IMR-90 (cell line): ENCODE data around the gene PRLH. TPM values are rescaled to one million over a fixed set of nuclear protein-coding genes. Genes with fewer than 3 reads are reported as not detected.

ENCODE experiments used
- ATAC-seq: fragments of 200-7000 bp; cut with Tn5 transposase; 2 replicates; pipeline ENCODE4 v1.9.1; 2020; ENCODE audit warnings: low read depth, mild to moderate bottlenecking, moderate library complexity
- BruUV-seq: library from RNA; stranded (reverse); fragments of 400-500 nt; replicated peaks from 2 replicates; lab custom pipeline; 2021; lab: Mats Ljungman, UMichigan
- CTCF ChIA-PET: fragments of 300-600 bp; formaldehyde crosslinking; extraction: SDS; loops from one replicate; lab custom pipeline; 2021; ENCODE audit warnings: antibody characterized with exemption; lab: Yijun Ruan, JAX
- POLR2A ChIA-PET: fragments of 300-600 bp; sonication (Branson Sonifier 250); formaldehyde crosslinking; loops from one replicate; lab custom pipeline; 2022; ENCODE audit warnings: antibody characterized with exemption; ENCODE audit not compliant: unreplicated experiment; lab: Charles Lee
- DNase-seq: peaks from one replicate; pipeline ENCODE4 v3.0.0; 2013
- H2AFZ ChIP-seq: replicated peaks from 2 replicates; pipeline ENCODE3; 2013; ENCODE audit warnings: low read length, mild to moderate bottlenecking; ENCODE audit not compliant: poor library complexity
- H2AK5ac ChIP-seq: 2 replicates; pipeline ENCODE4 v1.6.1; 2013; ENCODE audit warnings: low read depth, low read length, inconsistent platforms
- H2AK9ac ChIP-seq: replicated peaks from 2 replicates; pipeline ENCODE3; 2013; ENCODE audit warnings: mild to moderate bottlenecking, low read depth, low read length, moderate library complexity; ENCODE audit not compliant: poor library complexity
- H2BK120ac ChIP-seq: 2 replicates; pipeline ENCODE4 v1.6.1; 2013; ENCODE audit warnings: low read depth, low read length, inconsistent platforms
- H2BK15ac ChIP-seq: 3 replicates; pipeline ENCODE4 v1.6.1; 2013; ENCODE audit warnings: low read depth, low read length, inconsistent platforms
- H2BK20ac ChIP-seq: 2 replicates; pipeline ENCODE4 v1.6.1; 2013; ENCODE audit warnings: low read depth, mild to moderate bottlenecking, inconsistent platforms, low read length, moderate library complexity
- H2BK5ac ChIP-seq: 2 replicates; pipeline ENCODE4 v1.6.1; 2013; ENCODE audit warnings: mild to moderate bottlenecking, low read depth, low read length, inconsistent platforms; ENCODE audit not compliant: poor library complexity, severe bottlenecking
- H3K14ac ChIP-seq: replicated peaks from 2 replicates; pipeline ENCODE4 v1.6.1; 2013; ENCODE audit warnings: low read depth, low read length, inconsistent platforms
- H3K18ac ChIP-seq: 2 replicates; pipeline ENCODE4 v1.6.1; 2013; ENCODE audit warnings: low read depth, low read length, control low read depth
- H3K23ac ChIP-seq: 2 replicates; pipeline ENCODE4 v1.6.1; 2013; ENCODE audit warnings: low read depth, low read length, inconsistent platforms
- H3K27ac ChIP-seq: 2 replicates; pipeline ENCODE4 v1.5.1; 2013; ENCODE audit warnings: mild to moderate bottlenecking, control low read depth, low read length; ENCODE audit not compliant: insufficient read depth
- H3K27me3 ChIP-seq: 2 replicates; pipeline ENCODE4 v1.6.1; 2013; ENCODE audit warnings: low read length; ENCODE audit not compliant: control insufficient read depth, insufficient read depth
- H3K36me3 ChIP-seq: 2 replicates; pipeline ENCODE4 v1.6.1; 2013; ENCODE audit warnings: low read length, mixed read lengths; ENCODE audit not compliant: control insufficient read depth, insufficient read depth
- H3K4ac ChIP-seq: 2 replicates; pipeline ENCODE4 v1.6.1; 2013; ENCODE audit warnings: low read depth, low read length, inconsistent platforms
- H3K4me1 ChIP-seq: 2 replicates; pipeline ENCODE4 v1.6.1; 2013; ENCODE audit warnings: low read length, mixed read lengths; ENCODE audit not compliant: control insufficient read depth, insufficient read depth
- H3K4me2 ChIP-seq: 2 replicates; pipeline ENCODE4 v1.6.1; 2013; ENCODE audit warnings: low read depth, mild to moderate bottlenecking, control low read depth, low read length, moderate library complexity
- H3K4me3 ChIP-seq: 2 replicates; pipeline ENCODE4 v1.5.1; 2013; ENCODE audit warnings: low read depth, mild to moderate bottlenecking, control low read depth, low read length, moderate library complexity; ENCODE audit not compliant: insufficient read depth
- H3K56ac ChIP-seq: 2 replicates; pipeline ENCODE4 v1.6.1; 2013; ENCODE audit warnings: low read length, inconsistent platforms; ENCODE audit not compliant: insufficient read depth; ENCODE audit errors: extremely low read depth
- H3K79me1 ChIP-seq, 2 experiments: 2 replicates each; pipeline ENCODE4 v1.6.1; 2013; ENCODE audit warnings: low read length in 2 of 2, inconsistent platforms in 1 of 2, low read depth in 1 of 2
- H3K9ac ChIP-seq: 2 replicates; pipeline ENCODE4 v1.6.1; 2013; ENCODE audit warnings: low read depth, low read length, control low read depth
- H3K9me1 ChIP-seq: 2 replicates; pipeline ENCODE4 v1.6.1; 2013; ENCODE audit warnings: low read length, inconsistent platforms; ENCODE audit not compliant: insufficient read depth
- H3K9me3 ChIP-seq: 2 replicates; pipeline ENCODE4 v1.6.1; 2013; ENCODE audit warnings: low read length; ENCODE audit not compliant: control insufficient read depth, insufficient read depth
- H4K20me1 ChIP-seq: 2 replicates; pipeline ENCODE4 v1.6.1; 2013; ENCODE audit warnings: low read length, inconsistent platforms; ENCODE audit not compliant: insufficient read depth
- H4K5ac ChIP-seq: 2 replicates; pipeline ENCODE4 v1.6.1; 2013; ENCODE audit warnings: mild to moderate bottlenecking, low read depth, low read length, control low read depth
- H4K8ac ChIP-seq, 2 experiments: 2 replicates each; pipeline ENCODE4 v1.6.1; 2013; ENCODE audit warnings: low read depth in 2 of 2, low read length in 2 of 2, control low read depth in 1 of 2, inconsistent platforms in 1 of 2
- H4K91ac ChIP-seq: 2 replicates; pipeline ENCODE4 v1.6.1; 2013; ENCODE audit warnings: low read depth, low read length, inconsistent platforms; ENCODE audit not compliant: insufficient read depth
- FOS ChIP-seq: fragments of 150-350 bp; IDR thresholded peaks from 2 replicates; pipeline ENCODE4 v1.6.1; 2016; ENCODE audit warnings: low read depth, low read length
- MAZ ChIP-seq: IDR thresholded peaks from 2 replicates; pipeline ENCODE4 v1.6.1; 2012; ENCODE audit warnings: low read depth, mild to moderate bottlenecking, low read length, improper control_type of control experiment, moderate library complexity, borderline replicate concordance
- NFE2L2 ChIP-seq: fragments of 150-350 bp; IDR thresholded peaks from 2 replicates; pipeline ENCODE4 v1.6.1; 2016; ENCODE audit warnings: low read depth, mild to moderate bottlenecking, low read length
- RCOR1 ChIP-seq: IDR thresholded peaks from 2 replicates; pipeline ENCODE4 v1.6.1; 2012; ENCODE audit warnings: mild to moderate bottlenecking, low read length, improper control_type of control experiment; ENCODE audit not compliant: insufficient replicate concordance
- RFX5 ChIP-seq: IDR thresholded peaks from 2 replicates; pipeline ENCODE4 v1.8.0; 2012; ENCODE audit warnings: low read depth, mild to moderate bottlenecking, low read length, moderate library complexity
- USF2 ChIP-seq: fragments of 150-350 bp; IDR thresholded peaks from 2 replicates; pipeline ENCODE4 v1.6.1; 2017; ENCODE audit warnings: mild to moderate bottlenecking, antibody characterized with exemption, low read length, low read depth
- WGBS, 2 experiments: methylation state at CpG; one replicate each; pipeline versions ENCODE4 v1.1.5 to v1.1.7; 2013; ENCODE audit warnings: missing lambda C conversion rate in 2 of 2; ENCODE audit not compliant: insufficient read length in 1 of 2; ENCODE audit errors: extremely low coverage in 2 of 2; 5-methylcytosine and 5-hydroxymethylcytosine counted together
- dilution Hi-C: fragments of 300-500 bp; cut with HindIII; formaldehyde crosslinking; loops from one replicate; pipeline ENCODE4 v1.14.3; 2018; ENCODE audit warnings: low sequenced_read_pairs; ENCODE audit not compliant: unreplicated experiment
- in situ Hi-C: fragments of 300-500 bp; cut with MboI; formaldehyde crosslinking; loops from 3 replicates; pipeline ENCODE4 v1.14.3; 2019; ENCODE audit warnings: low sequenced_read_pairs, inconsistent platforms, mixed read lengths
- intact Hi-C: fragments of 100-400 bp; cut with micrococcal nuclease; formaldehyde crosslinking; loops from 2 replicates; pipeline ENCODE4 v1.10.0; 2022
- polyA plus RNA-seq, 3 experiments: library from polyadenylated mRNA; depleted of rRNA; stranded (reverse); fragments of >200 nt; gene quantifications; 2 replicates each; pipeline ENCODE4 v1.2.3, GENCODE V29; 2012; ENCODE audit warnings: low replicate concordance in 1 of 3
- total RNA-seq: library from RNA; depleted of rRNA; stranded (reverse); fragments of >200 nt; gene quantifications from 2 replicates; pipeline ENCODE4 v1.2.3, GENCODE V29; 2012

Gene PRLH
- total and polyA plus RNA-seq, 2 of the 4 experiments (the other 2 are of a cell fraction) = not detected

GRCh38 chr2:237538001-237538720, 28.2 kb upstream of the PRLH start:
- Histone ChIP-seq H2BK120ac (no peak overlapping the region), H2BK15ac (no peak overlapping the region), H2AK5ac (no peak overlapping the region), H3K14ac (no peak overlapping the region), H2AK9ac (no peak overlapping the region), H2BK20ac (no peak overlapping the region), H3K9me1 (peaks cover 8% of the 10 kb centered on the region), H4K5ac (no peak overlapping the region), H3K4me3 (no peak overlapping the region), H3K9ac (no peak overlapping the region), H4K20me1 (no peaks in the 10 kb centered on the region; the same call in 1 of the 2 replicates), H2BK5ac (no peak overlapping the region), H3K27me3 (no peaks in the 10 kb centered on the region), H4K8ac (no peak overlapping the region), H3K4me1 (peaks cover 4% of the 10 kb centered on the region; the same call in 1 of the 2 replicates), H3K4me2 (no peak overlapping the region), H3K4ac (no peak overlapping the region), H4K91ac (no peak overlapping the region), H3K79me1 (no peaks in the 10 kb centered on the region; a peak in 1 of 4 replicates), H3K18ac (no peak overlapping the region), H3K56ac (no peak overlapping the region), H3K23ac (no peak overlapping the region), H3K36me3 (no peaks in the 10 kb centered on the region), H2AFZ (no peak overlapping the region), H3K9me3 (no peaks in the 10 kb centered on the region), H3K27ac (no peak overlapping the region)
- ATAC-seq (no peak), DNase-seq (no peak)
- dilution Hi-C loops (no loop called here), in situ Hi-C loops (no loop called here), intact Hi-C loops (no loop called here)
- WGBS, 2 experiments = 67% methylated on average over 18 of the region's 29 CpGs; no CpG with 5 or more reads in 1 of the 2 experiments
- TF ChIP-seq MAZ = no peak
- no peak for TF ChIP-seq RFX5
- TF ChIP-seq FOS = no peak
- no peak for TF ChIP-seq USF2
- no peak for TF ChIP-seq NFE2L2
- no peak for TF ChIP-seq RCOR1
- no TSS peak for BruUV-seq
- CTCF ChIA-PET = no interaction called here
- POLR2A ChIA-PET = no interaction called here
